HepG2 (cell line): ENCODE data around the gene CBFA2T2. TPM values are rescaled to one million over a fixed set of nuclear protein-coding genes. Genes with fewer than 3 reads are reported as not detected.

ENCODE experiments used
- CHD2 ChIP-seq: IDR thresholded peaks from 2 replicates; pipeline ENCODE4 v1.6.1; 2011; ENCODE audit warnings: low read depth, low read length, improper control_type of control experiment
- ESRRA ChIP-seq: sonication (generic); formaldehyde crosslinking; IDR thresholded peaks from 2 replicates; pipeline ENCODE4 v1.5.1; 2020; ENCODE audit warnings: mild to moderate bottlenecking, low read depth, missing genetic modification reagents
- GABPB1 ChIP-seq: IDR thresholded peaks from 2 replicates; pipeline ENCODE4 v1.6.1; 2016; ENCODE audit warnings: mild to moderate bottlenecking, missing genetic modification reagents, moderate library complexity, missing compliant biosample characterization
- IKZF1 ChIP-seq: fragments of 450-650 bp; IDR thresholded peaks from 2 replicates; pipeline ENCODE4 v1.7.1; 2016
- MAFF ChIP-seq: IDR thresholded peaks from 2 replicates; pipeline ENCODE4 v1.6.1; 2011; ENCODE audit warnings: low read depth, low read length, improper control_type of control experiment
- NR2F6 ChIP-seq, 2 experiments: IDR thresholded peaks; 2 replicates each; pipeline ENCODE4 v1.6.1; 2016; ENCODE audit warnings: antibody characterized with exemption in 1 of 2, mild to moderate bottlenecking in 1 of 2
- PPARG ChIP-seq: conservative IDR thresholded peaks from 2 replicates; pipeline ENCODE4 v1.6.1; 2016; ENCODE audit warnings: missing biosample characterization, missing genetic modification reagents
- RXRA ChIP-seq: sonication (generic); formaldehyde crosslinking; IDR thresholded peaks from 2 replicates; pipeline ENCODE4 v1.5.1; 2020; ENCODE audit warnings: missing genetic modification reagents
- SAP130 ChIP-seq: IDR thresholded peaks from 2 replicates; pipeline ENCODE4 v1.6.1; 2016; ENCODE audit warnings: low read depth
- SMARCE1 ChIP-seq: fragments of 450-650 bp; IDR thresholded peaks from 2 replicates; pipeline ENCODE4 v1.6.1; 2017; ENCODE audit warnings: borderline replicate concordance
- ZNF674 ChIP-seq: sonication (generic); formaldehyde crosslinking; IDR thresholded peaks from 2 replicates; pipeline ENCODE4 v1.5.0; 2020; ENCODE audit warnings: low read depth, mild to moderate bottlenecking, missing genetic modification reagents
- ZNF776 ChIP-seq: sonication (generic); formaldehyde crosslinking; IDR thresholded peaks from 2 replicates; pipeline ENCODE4 v1.4.0; 2020; ENCODE audit warnings: mild to moderate bottlenecking, missing genetic modification reagents
- polyA plus RNA-seq, 8 experiments: library from polyadenylated mRNA; depleted of rRNA in 3 of 8; stranded (reverse) in 7 of 8; unstranded in 1 of 8; fragments of >200 nt; fragmentation: Illumina TruSeq in 4 of 8; extraction: Trizol in 4 of 8; gene quantifications; 2 replicates each; pipeline versions ENCODE4 v1.2.1 to v1.2.3, GENCODE V29; 2011 to 2016; ENCODE audit warnings: low read depth in 4 of 8, missing spikeins in 1 of 8, mixed read lengths in 1 of 8; ENCODE audit not compliant: insufficient read depth in 1 of 8
- total RNA-seq, 5 experiments: library from RNA; depleted of rRNA; stranded (reverse); fragments of >200 nt; fragmentation: Illumina TruSeq; extraction: Trizol; gene quantifications; 2 replicates each; pipeline ENCODE4 v1.2.3, GENCODE V29; 2016; ENCODE audit warnings: low read depth in 1 of 5
- TF ChIP-seq, protein P1 (sequence below): sonication (generic); formaldehyde crosslinking; IDR thresholded peaks from 2 replicates; pipeline ENCODE4 v1.5.0; 2020; ENCODE audit warnings: missing genetic modification reagents
- TF ChIP-seq, protein P2 (sequence below): sonication (generic); formaldehyde crosslinking; IDR thresholded peaks from 2 replicates; pipeline ENCODE4 v1.8.0; 2022; ENCODE audit warnings: mild to moderate bottlenecking, missing genetic modification reagents, moderate library complexity
- TF ChIP-seq, protein P3 (sequence below): IDR thresholded peaks from 2 replicates; pipeline ENCODE4 v1.6.1; 2016; ENCODE audit warnings: control low read depth
- TF ChIP-seq, protein P4 (sequence below): sonication (generic); IDR thresholded peaks from 2 replicates; pipeline ENCODE4 v1.6.1; 2016; ENCODE audit warnings: low read depth, borderline replicate concordance
- TF ChIP-seq, protein P5 (sequence below): sonication (generic); formaldehyde crosslinking; IDR thresholded peaks from 2 replicates; pipeline ENCODE4 v1.4.0; 2020; ENCODE audit warnings: missing genetic modification reagents
- TF ChIP-seq, protein P6 (sequence below): sonication (generic); formaldehyde crosslinking; conservative IDR thresholded peaks from 2 replicates; pipeline ENCODE4 v1.4.0; 2020; ENCODE audit warnings: missing genetic modification reagents
- TF ChIP-seq, protein P7 (sequence below): fragments of 450-650 bp; IDR thresholded peaks from 2 replicates; pipeline ENCODE4 v1.6.1; 2017; ENCODE audit warnings: mild to moderate bottlenecking
- TF ChIP-seq, protein P8 (sequence below): sonication (generic); formaldehyde crosslinking; IDR thresholded peaks from 2 replicates; pipeline ENCODE4 v1.5.1; 2020; ENCODE audit warnings: mild to moderate bottlenecking, moderate library complexity, missing genetic modification reagents

The CBFA2T2 gene
- total and polyA plus RNA-seq, 2 of the 13 experiments (the other 11 are each of a cell fraction or from before 2014, with no cell fraction given), result 6.3 to 21.2 TPM

DNA sequence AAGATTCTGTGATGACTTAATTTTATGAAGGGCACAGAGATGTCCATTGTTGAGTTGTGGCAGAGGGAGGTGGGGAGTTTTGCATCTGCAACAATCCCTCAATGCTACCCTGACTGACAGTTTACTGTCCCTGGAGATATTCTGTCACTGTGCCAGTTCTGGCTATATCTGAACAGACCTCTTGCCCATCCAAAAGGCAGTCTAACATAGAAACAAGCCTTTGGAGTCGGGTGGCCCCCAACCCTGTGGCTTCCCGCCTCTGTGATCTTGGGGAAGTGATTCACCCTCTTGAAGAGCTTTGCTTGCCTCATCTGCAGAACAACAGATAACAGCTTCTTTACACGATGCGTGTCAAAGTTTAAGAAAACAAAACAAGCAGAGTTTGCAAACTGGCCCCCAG is 200.1 kb downstream of the CBFA2T2 start (continued):
- no peak for TF ChIP-seq IKZF1
- no peak for TF ChIP-seq ESRRA (CRISPR knock-in tag)
- TF ChIP-seq MAFF, result no peak
- no peak for TF ChIP-seq SMARCE1
- TF ChIP-seq, protein P1, sequence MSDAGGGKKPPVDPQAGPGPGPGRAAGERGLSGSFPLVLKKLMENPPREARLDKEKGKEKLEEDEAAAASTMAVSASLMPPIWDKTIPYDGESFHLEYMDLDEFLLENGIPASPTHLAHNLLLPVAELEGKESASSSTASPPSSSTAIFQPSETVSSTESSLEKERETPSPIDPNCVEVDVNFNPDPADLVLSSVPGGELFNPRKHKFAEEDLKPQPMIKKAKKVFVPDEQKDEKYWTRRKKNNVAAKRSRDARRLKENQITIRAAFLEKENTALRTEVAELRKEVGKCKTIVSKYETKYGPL (CRISPR knock-in tag), result no peak
- TF ChIP-seq, protein P2, sequence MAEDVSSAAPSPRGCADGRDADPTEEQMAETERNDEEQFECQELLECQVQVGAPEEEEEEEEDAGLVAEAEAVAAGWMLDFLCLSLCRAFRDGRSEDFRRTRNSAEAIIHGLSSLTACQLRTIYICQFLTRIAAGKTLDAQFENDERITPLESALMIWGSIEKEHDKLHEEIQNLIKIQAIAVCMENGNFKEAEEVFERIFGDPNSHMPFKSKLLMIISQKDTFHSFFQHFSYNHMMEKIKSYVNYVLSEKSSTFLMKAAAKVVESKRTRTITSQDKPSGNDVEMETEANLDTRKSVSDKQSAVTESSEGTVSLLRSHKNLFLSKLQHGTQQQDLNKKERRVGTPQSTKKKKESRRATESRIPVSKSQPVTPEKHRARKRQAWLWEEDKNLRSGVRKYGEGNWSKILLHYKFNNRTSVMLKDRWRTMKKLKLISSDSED (CRISPR knock-in tag), result no peak
- TF ChIP-seq, protein P3, sequence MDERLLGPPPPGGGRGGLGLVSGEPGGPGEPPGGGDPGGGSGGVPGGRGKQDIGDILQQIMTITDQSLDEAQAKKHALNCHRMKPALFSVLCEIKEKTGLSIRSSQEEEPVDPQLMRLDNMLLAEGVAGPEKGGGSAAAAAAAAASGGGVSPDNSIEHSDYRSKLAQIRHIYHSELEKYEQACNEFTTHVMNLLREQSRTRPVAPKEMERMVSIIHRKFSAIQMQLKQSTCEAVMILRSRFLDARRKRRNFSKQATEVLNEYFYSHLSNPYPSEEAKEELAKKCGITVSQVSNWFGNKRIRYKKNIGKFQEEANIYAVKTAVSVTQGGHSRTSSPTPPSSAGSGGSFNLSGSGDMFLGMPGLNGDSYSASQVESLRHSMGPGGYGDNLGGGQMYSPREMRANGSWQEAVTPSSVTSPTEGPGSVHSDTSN, result peak; percentile 35; the same call in 1 of the 2 replicates
- TF ChIP-seq, protein P4, sequence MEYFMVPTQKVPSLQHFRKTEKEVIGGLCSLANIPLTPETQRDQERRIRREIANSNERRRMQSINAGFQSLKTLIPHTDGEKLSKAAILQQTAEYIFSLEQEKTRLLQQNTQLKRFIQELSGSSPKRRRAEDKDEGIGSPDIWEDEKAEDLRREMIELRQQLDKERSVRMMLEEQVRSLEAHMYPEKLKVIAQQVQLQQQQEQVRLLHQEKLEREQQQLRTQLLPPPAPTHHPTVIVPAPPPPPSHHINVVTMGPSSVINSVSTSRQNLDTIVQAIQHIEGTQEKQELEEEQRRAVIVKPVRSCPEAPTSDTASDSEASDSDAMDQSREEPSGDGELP, result no peak
- 0 out of 2 replicates have a peak, but pooled peaks have one; percentile 26 for TF ChIP-seq NR2F6 (IDR thresholded peaks at IDR 0.05)
- TF ChIP-seq NR2F6 (CRISPR knock-in tag; IDR thresholded peaks at IDR 0.05), result no peak
- TF ChIP-seq, protein P5, sequence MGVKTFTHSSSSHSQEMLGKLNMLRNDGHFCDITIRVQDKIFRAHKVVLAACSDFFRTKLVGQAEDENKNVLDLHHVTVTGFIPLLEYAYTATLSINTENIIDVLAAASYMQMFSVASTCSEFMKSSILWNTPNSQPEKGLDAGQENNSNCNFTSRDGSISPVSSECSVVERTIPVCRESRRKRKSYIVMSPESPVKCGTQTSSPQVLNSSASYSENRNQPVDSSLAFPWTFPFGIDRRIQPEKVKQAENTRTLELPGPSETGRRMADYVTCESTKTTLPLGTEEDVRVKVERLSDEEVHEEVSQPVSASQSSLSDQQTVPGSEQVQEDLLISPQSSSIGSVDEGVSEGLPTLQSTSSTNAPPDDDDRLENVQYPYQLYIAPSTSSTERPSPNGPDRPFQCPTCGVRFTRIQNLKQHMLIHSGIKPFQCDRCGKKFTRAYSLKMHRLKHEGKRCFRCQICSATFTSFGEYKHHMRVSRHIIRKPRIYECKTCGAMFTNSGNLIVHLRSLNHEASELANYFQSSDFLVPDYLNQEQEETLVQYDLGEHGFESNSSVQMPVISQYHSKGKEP (CRISPR knock-in tag), result no peak
- TF ChIP-seq PPARG (CRISPR knock-in tag), result peak; percentile 90
- TF ChIP-seq, protein P6, sequence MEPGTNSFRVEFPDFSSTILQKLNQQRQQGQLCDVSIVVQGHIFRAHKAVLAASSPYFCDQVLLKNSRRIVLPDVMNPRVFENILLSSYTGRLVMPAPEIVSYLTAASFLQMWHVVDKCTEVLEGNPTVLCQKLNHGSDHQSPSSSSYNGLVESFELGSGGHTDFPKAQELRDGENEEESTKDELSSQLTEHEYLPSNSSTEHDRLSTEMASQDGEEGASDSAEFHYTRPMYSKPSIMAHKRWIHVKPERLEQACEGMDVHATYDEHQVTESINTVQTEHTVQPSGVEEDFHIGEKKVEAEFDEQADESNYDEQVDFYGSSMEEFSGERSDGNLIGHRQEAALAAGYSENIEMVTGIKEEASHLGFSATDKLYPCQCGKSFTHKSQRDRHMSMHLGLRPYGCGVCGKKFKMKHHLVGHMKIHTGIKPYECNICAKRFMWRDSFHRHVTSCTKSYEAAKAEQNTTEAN (CRISPR knock-in tag), result no peak
- no peak for TF ChIP-seq ZNF776 (CRISPR knock-in tag)
- TF ChIP-seq ZNF674 (CRISPR knock-in tag), result no peak
- TF ChIP-seq, protein P7, sequence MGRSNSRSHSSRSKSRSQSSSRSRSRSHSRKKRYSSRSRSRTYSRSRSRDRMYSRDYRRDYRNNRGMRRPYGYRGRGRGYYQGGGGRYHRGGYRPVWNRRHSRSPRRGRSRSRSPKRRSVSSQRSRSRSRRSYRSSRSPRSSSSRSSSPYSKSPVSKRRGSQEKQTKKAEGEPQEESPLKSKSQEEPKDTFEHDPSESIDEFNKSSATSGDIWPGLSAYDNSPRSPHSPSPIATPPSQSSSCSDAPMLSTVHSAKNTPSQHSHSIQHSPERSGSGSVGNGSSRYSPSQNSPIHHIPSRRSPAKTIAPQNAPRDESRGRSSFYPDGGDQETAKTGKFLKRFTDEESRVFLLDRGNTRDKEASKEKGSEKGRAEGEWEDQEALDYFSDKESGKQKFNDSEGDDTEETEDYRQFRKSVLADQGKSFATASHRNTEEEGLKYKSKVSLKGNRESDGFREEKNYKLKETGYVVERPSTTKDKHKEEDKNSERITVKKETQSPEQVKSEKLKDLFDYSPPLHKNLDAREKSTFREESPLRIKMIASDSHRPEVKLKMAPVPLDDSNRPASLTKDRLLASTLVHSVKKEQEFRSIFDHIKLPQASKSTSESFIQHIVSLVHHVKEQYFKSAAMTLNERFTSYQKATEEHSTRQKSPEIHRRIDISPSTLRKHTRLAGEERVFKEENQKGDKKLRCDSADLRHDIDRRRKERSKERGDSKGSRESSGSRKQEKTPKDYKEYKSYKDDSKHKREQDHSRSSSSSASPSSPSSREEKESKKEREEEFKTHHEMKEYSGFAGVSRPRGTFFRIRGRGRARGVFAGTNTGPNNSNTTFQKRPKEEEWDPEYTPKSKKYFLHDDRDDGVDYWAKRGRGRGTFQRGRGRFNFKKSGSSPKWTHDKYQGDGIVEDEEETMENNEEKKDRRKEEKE, result no peak
- TF ChIP-seq RXRA, result peak; percentile 47; the same call in 1 of the 2 replicates
- TF ChIP-seq GABPB1 (CRISPR knock-in tag), result no peak
- TF ChIP-seq CHD2, result no peak
- TF ChIP-seq, protein P8, sequence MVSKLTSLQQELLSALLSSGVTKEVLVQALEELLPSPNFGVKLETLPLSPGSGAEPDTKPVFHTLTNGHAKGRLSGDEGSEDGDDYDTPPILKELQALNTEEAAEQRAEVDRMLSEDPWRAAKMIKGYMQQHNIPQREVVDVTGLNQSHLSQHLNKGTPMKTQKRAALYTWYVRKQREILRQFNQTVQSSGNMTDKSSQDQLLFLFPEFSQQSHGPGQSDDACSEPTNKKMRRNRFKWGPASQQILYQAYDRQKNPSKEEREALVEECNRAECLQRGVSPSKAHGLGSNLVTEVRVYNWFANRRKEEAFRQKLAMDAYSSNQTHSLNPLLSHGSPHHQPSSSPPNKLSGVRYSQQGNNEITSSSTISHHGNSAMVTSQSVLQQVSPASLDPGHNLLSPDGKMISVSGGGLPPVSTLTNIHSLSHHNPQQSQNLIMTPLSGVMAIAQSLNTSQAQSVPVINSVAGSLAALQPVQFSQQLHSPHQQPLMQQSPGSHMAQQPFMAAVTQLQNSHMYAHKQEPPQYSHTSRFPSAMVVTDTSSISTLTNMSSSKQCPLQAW, result no peak
- peak; percentile 62; the same call in 1 of the 2 replicates for TF ChIP-seq SAP130 (CRISPR knock-in tag)
